Duodenal mucosa (tissue), 2 donors: ENCODE results near the gene DDX21.

ENCODE experiments used
- H3K27ac ChIP-seq: one replicate; pipeline ENCODE4 v1.7.0; 2013; ENCODE audit warnings: low read depth, low read length
- H3K27me3 ChIP-seq, 2 donors: one replicate each; pipeline ENCODE4 v1.7.0; 2013; ENCODE audit warnings: low read length in 2 of 2, control low read depth in 1 of 2; ENCODE audit not compliant: insufficient read depth in 2 of 2, control insufficient read depth in 1 of 2
- H3K36me3 ChIP-seq, 2 donors: one replicate each; pipeline ENCODE4 v1.7.0; 2013; ENCODE audit warnings: low read length in 2 of 2, control low read depth in 1 of 2; ENCODE audit not compliant: insufficient read depth in 2 of 2, control insufficient read depth in 1 of 2
- H3K4me1 ChIP-seq, 2 donors: one replicate each; pipeline ENCODE4 v1.7.0; 2013; ENCODE audit warnings: low read length in 2 of 2, control low read depth in 1 of 2; ENCODE audit not compliant: insufficient read depth in 2 of 2, control insufficient read depth in 1 of 2
- H3K4me3 ChIP-seq, 2 donors: one replicate each; pipeline ENCODE4 v1.7.0; 2013; ENCODE audit warnings: low read length in 2 of 2, low read depth in 1 of 2
- H3K9ac ChIP-seq, 2 donors: one replicate each; pipeline ENCODE4 v1.7.0; 2013; ENCODE audit warnings: low read length in 2 of 2, low read depth in 1 of 2
- H3K9me3 ChIP-seq, 2 donors: one replicate each; pipeline ENCODE4 v1.7.0; 2013; ENCODE audit warnings: low read length in 2 of 2, control low read depth in 1 of 2; ENCODE audit not compliant: control insufficient read depth in 1 of 2

The DDX21 gene

GRCh38 chr10:68981074-68981473 is 25.1 kb downstream of the DDX21 start:
- H3K4me3 ChIP-seq, result no peak overlapping the region
- H3K27me3 ChIP-seq, result no peaks in the 10 kb centered on the region
- no peaks in the 10 kb centered on the region for H3K9me3 ChIP-seq
- peaks cover 41 to 64% of the 10 kb centered on the region in 2 donors for H3K36me3 ChIP-seq
- no peaks in the 10 kb centered on the region for H3K4me1 ChIP-seq
- H3K9ac ChIP-seq, result no peak overlapping the region
- no peak overlapping the region for H3K27ac ChIP-seq

GRCh38 chr10:68982389-68982788 is 26.4 kb downstream of the DDX21 start:
- Histone ChIP-seq H3K27me3 (no peaks in the 10 kb centered on the region), H3K36me3 (peaks cover 33 to 52% of the 10 kb centered on the region in 2 donors), H3K9ac (no peak overlapping the region), H3K27ac (no peak overlapping the region), H3K9me3 (no peaks in the 10 kb centered on the region), H3K4me3 (no peak overlapping the region), H3K4me1 (no peaks in the 10 kb centered on the region)

- Histone ChIP-seq H3K4me3 (no peak overlapping the region), H3K27ac (no peak overlapping the region), H3K9ac (no peak overlapping the region)
Observed at GRCh38 chr10:68987611-68988010, 31.6 kb downstream of the DDX21 start.

GRCh38 chr10:68988530-68989316 is 32.8 kb downstream of the DDX21 start, which contains the start of gene KIFBP:
KIFBP (plus strand) TSS chr10:68988803; CDS start chr10:68988833, 30 bp downstream.
- H3K4me1 ChIP-seq, result peaks cover 15 to 18% of the 10 kb centered on the region in 2 donors
- peak within 1 kb of the TSS; percentile 73 to 85 for H3K4me3 ChIP-seq
- no peaks in the 10 kb centered on the region for H3K9me3 ChIP-seq
- H3K36me3 ChIP-seq, result peaks cover 2 to 8% of the 10 kb centered on the region in 2 donors
- H3K9ac ChIP-seq, result peak within 1 kb of the TSS; percentile 67 to 81
- H3K27ac ChIP-seq, result peak within 1 kb of the TSS; percentile 58
- H3K27me3 ChIP-seq, result no peaks in the 10 kb centered on the region

More at GRCh38 chr10:68987611-68988010, 31.6 kb downstream of the DDX21 start:
- H3K9me3 ChIP-seq, result no peaks in the 10 kb centered on the region
- peaks cover 13% of the 10 kb centered on the region in 2 donors for H3K36me3 ChIP-seq
- H3K27me3 ChIP-seq, result no peaks in the 10 kb centered on the region
- H3K4me1 ChIP-seq, result peaks cover 15 to 18% of the 10 kb centered on the region in 2 donors

GRCh38 chr10:68989317-68989990 is 33.5 kb downstream of the DDX21 start:
- H3K9me3 ChIP-seq, result no peaks in the 10 kb centered on the region
- H3K27me3 ChIP-seq, result no peaks in the 10 kb centered on the region
- no peak overlapping the region for H3K27ac ChIP-seq
- peaks cover 15 to 18% of the 10 kb centered on the region in 2 donors for H3K4me1 ChIP-seq
- peak overlapping the region; percentile 73 to 85 for H3K4me3 ChIP-seq
- peak overlapping the region; percentile 67 to 81 for H3K9ac ChIP-seq
- H3K36me3 ChIP-seq, result peaks cover 0 to 5% of the 10 kb centered on the region in 2 donors

- Histone ChIP-seq H3K27ac (no peak overlapping the region), H3K9me3 (no peaks in the 10 kb centered on the region), H3K9ac (no peak overlapping the region), H3K27me3 (no peaks in the 10 kb centered on the region), H3K36me3 (no peaks in the 10 kb centered on the region), H3K4me3 (no peak overlapping the region), H3K4me1 (peaks cover 15 to 18% of the 10 kb centered on the region in 2 donors)
Observed at GRCh38 chr10:68992636-68993440, 36.9 kb downstream of the DDX21 start.

GRCh38 chr10:68997211-68997610 is 41.2 kb downstream of the DDX21 start:
- Histone ChIP-seq H3K27me3 (no peaks in the 10 kb centered on the region), H3K4me3 (no peak overlapping the region), H3K9ac (no peak overlapping the region), H3K36me3 (peaks cover 3 to 7% of the 10 kb centered on the region in 2 donors), H3K9me3 (no peaks in the 10 kb centered on the region), H3K4me1 (no peaks in the 10 kb centered on the region), H3K27ac (no peak overlapping the region)

GRCh38 chr10:69004821-69005220 is 48.9 kb downstream of the DDX21 start:
- no peak overlapping the region for H3K27ac ChIP-seq
- H3K4me1 ChIP-seq, result no peaks in the 10 kb centered on the region
- H3K27me3 ChIP-seq, result no peaks in the 10 kb centered on the region
- no peaks in the 10 kb centered on the region for H3K9me3 ChIP-seq
- no peak overlapping the region for H3K9ac ChIP-seq
- H3K36me3 ChIP-seq, result peaks cover 6 to 15% of the 10 kb centered on the region in 2 donors
- no peak overlapping the region for H3K4me3 ChIP-seq

GRCh38 chr10:69005704-69006485 is 49.9 kb downstream of the DDX21 start:
- no peaks in the 10 kb centered on the region for H3K4me1 ChIP-seq
- no peaks in the 10 kb centered on the region for H3K9me3 ChIP-seq
- no peak overlapping the region for H3K4me3 ChIP-seq
- no peak overlapping the region for H3K27ac ChIP-seq
- H3K27me3 ChIP-seq, result no peaks in the 10 kb centered on the region
- H3K9ac ChIP-seq, result no peak overlapping the region
- H3K36me3 ChIP-seq, result peaks cover 4 to 16% of the 10 kb centered on the region in 2 donors
